Measurements from ENCODE around the gene INPP5K. TPM values are rescaled to one million over a fixed set of nuclear protein-coding genes. Genes with fewer than 3 reads are reported as not detected.
A peak's percentile ranks its signal among the peaks of the same experiment; 100 is the strongest.

INPP5K gene
- total and polyA plus RNA-seq, 10 of the 15 experiments (the other 5 are each of a cell fraction or from before 2014, with no cell fraction given): 0.58 to 41.2 (median 23.3) TPM

DNA sequence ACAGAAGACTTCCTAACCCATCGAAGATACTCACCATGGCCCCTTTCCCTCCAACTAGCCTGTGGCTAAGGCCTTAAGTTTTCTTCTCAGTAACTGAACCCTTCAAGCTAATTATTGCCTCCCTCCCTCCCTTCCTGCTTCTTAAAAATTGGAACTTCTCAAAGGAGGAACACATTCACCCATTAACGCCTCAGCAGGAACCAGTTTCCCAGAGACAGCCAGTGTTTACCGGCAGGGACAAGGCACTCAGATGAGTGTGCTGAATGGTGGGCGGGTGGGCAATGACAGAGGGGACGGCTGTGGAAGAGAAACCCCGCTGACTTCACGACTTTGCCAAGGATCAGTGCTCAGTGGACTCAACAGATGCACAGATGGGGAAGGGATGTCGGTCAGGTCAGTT lies 25.9 kb upstream of the INPP5K start:
- SMC1A ChIA-PET (ENCODE audit: uncharacterized antibody, unreplicated experiment): interaction anchor here (0.8 kb wide), 1 partner anchor 335 kb away, joined by 3 read pairs; no protein-coding TSS in a partner anchor
- DNase-seq (ENCODE audit: low read depth, low spot score) (no peak), FAIRE-seq (no peak), ATAC-seq (no peak)
- POLR2A ChIA-PET: no interaction called here
- BruUV-seq (replicated peaks): no TSS peak
- Histone ChIP-seq H3K4me1 (ENCODE audit: control insufficient read depth, insufficient read depth, low read length) (no peaks in the 10 kb centered on the region), H3K79me2 (ENCODE audit: control insufficient read depth, insufficient read depth, low read length) (no peaks in the 10 kb centered on the region), H3K9me3 (replicated peaks; ENCODE audit: control insufficient read depth, insufficient read depth, low read length) (no peaks in the 10 kb centered on the region), H3K27ac (ENCODE audit: control insufficient read depth, insufficient read depth) (no peak overlapping the region), H3K36me3 (ENCODE audit: control insufficient read depth in 2 of 2, insufficient read depth in 2 of 2, low read length in 1 of 2) (peaks cover 12 to 31% of the 10 kb centered on the region in 2 experiments; a peak in 3 of 4 replicates), H4K20me1 (ENCODE audit: control insufficient read depth, insufficient read depth) (no peaks in the 10 kb centered on the region), H2AFZ (ENCODE audit: control insufficient read depth, low read depth, low read length) (no peak overlapping the region), H3K27me3 (replicated peaks in 1 of 2; ENCODE audit: control insufficient read depth in 2 of 2, insufficient read depth in 2 of 2, low read length in 1 of 2) (no peaks in the 10 kb centered on the region), H3K4me3 (no peak overlapping the region), H3K9ac (ENCODE audit: control insufficient read depth, insufficient read depth, low read length) (no peak overlapping the region), H3K4me2 (ENCODE audit: control insufficient read depth, insufficient read depth) (no peak overlapping the region)
- CTCF ChIA-PET: no interaction called here
- in situ Hi-C loops (cut with MboI): no loop called here
- TF ChIP-seq HCFC1 (IDR thresholded peaks at IDR 0.05; ENCODE audit: low read length): no peak
- TF ChIP-seq RB1 (IDR thresholded peaks at IDR 0.05; ENCODE audit: borderline replicate concordance): no peak
- no peak for TF ChIP-seq NFIC (IDR thresholded peaks at IDR 0.05; ENCODE audit: low read depth, low read length)
- no peak for TF ChIP-seq MTA2 (IDR thresholded peaks at IDR 0.05; ENCODE audit: low read depth)
- intact Hi-C loops (cut with micrococcal nuclease; ENCODE audit: unreplicated experiment): no loop called here
- RAD21 ChIA-PET (ENCODE audit: unreplicated experiment): no interaction called here
- WGBS (ENCODE audit: insufficient coverage, insufficient replicate concordance, low lambda C conversion rate, missing lambda C conversion rate): 91% methylated on average over 8 of the region's 8 CpGs

GRCh38 chr17:1541367-1541904 lies 25.0 kb upstream of the INPP5K start:
- 0 out of 2 replicates have a peak, but pooled peaks have one; percentile 16 for TF ChIP-seq JUNB (IDR thresholded peaks at IDR 0.05)
- no peak for TF ChIP-seq KLF5 (IDR thresholded peaks at IDR 0.05; ENCODE audit: partially characterized antibody)
- no peak for TF ChIP-seq SREBF2 (IDR thresholded peaks at IDR 0.05; ENCODE audit: low read length)
- TF ChIP-seq MEF2B (IDR thresholded peaks at IDR 0.05; ENCODE audit: partially characterized antibody, poor library complexity, severe bottlenecking): no peak
- no peak for TF ChIP-seq EGR1 (IDR thresholded peaks at IDR 0.05; ENCODE audit: borderline replicate concordance in 1 of 2, low read depth in 2 of 2, low read length in 2 of 2)
- in situ Hi-C loops (cut with MboI): no loop called here

More at GRCh38 chr17:1541367-1541904, 25.0 kb upstream of the INPP5K start:
- DNase-seq (ENCODE audit: low read depth, low spot score) (no peak), ATAC-seq (no peak), FAIRE-seq (no peak)
- CTCF ChIA-PET: no interaction called here
- Histone ChIP-seq H3K27me3 (replicated peaks in 1 of 2; ENCODE audit: control insufficient read depth in 2 of 2, insufficient read depth in 2 of 2, low read length in 1 of 2) (no peaks in the 10 kb centered on the region), H2AFZ (ENCODE audit: control insufficient read depth, low read depth, low read length) (no peak overlapping the region), H3K27ac (ENCODE audit: control insufficient read depth, insufficient read depth) (no peak overlapping the region), H3K4me3 (no peak overlapping the region), H3K9ac (ENCODE audit: control insufficient read depth, insufficient read depth, low read length) (no peak overlapping the region), H3K36me3 (ENCODE audit: control insufficient read depth in 2 of 2, insufficient read depth in 2 of 2, low read length in 1 of 2) (peaks cover 12 to 26% of the 10 kb centered on the region in 2 experiments; a peak in 3 of 4 replicates), H3K9me3 (replicated peaks; ENCODE audit: control insufficient read depth, insufficient read depth, low read length) (no peaks in the 10 kb centered on the region), H3K4me2 (ENCODE audit: control insufficient read depth, insufficient read depth) (no peak overlapping the region), H3K79me2 (ENCODE audit: control insufficient read depth, insufficient read depth, low read length) (no peaks in the 10 kb centered on the region), H3K4me1 (ENCODE audit: control insufficient read depth, insufficient read depth, low read length) (no peaks in the 10 kb centered on the region), H4K20me1 (ENCODE audit: control insufficient read depth, insufficient read depth) (no peaks in the 10 kb centered on the region)
- RAD21 ChIA-PET (ENCODE audit: unreplicated experiment): no interaction called here
- 64% methylated on average over 4 of the region's 4 CpGs for WGBS (ENCODE audit: insufficient coverage, insufficient replicate concordance, low lambda C conversion rate, missing lambda C conversion rate)
- BruUV-seq (replicated peaks): no TSS peak
- intact Hi-C loops (cut with micrococcal nuclease; ENCODE audit: unreplicated experiment): no loop called here
- POLR2A ChIA-PET: no interaction called here
- SMC1A ChIA-PET (ENCODE audit: uncharacterized antibody, unreplicated experiment): interaction anchor here (0.8 kb wide), 1 partner anchor 334 kb away, joined by 3 read pairs; no protein-coding TSS in a partner anchor
